Muscle of leg (tissue), 11 donors: Measurements from ENCODE around the gene MORC2. TPM values are rescaled to one million over a fixed set of nuclear protein-coding genes. Genes with fewer than 3 reads are reported as not detected.

Source experiments
- DNase-seq: peaks from one replicate; pipeline ENCODE4 v3.0.0; 2013
- H3K27ac ChIP-seq: one replicate; pipeline ENCODE4 v1.5.1; 2013; ENCODE audit warnings: mild to moderate bottlenecking, low read length, control low read depth
- H3K27me3 ChIP-seq: one replicate; pipeline ENCODE4 v1.6.1; 2013; ENCODE audit warnings: low read length; ENCODE audit not compliant: control insufficient read depth, insufficient read depth
- H3K36me3 ChIP-seq: one replicate; pipeline ENCODE4 v1.6.1; 2013; ENCODE audit warnings: low read length; ENCODE audit not compliant: control insufficient read depth, insufficient read depth
- H3K4me1 ChIP-seq: one replicate; pipeline ENCODE4 v1.6.1; 2013; ENCODE audit warnings: low read length; ENCODE audit not compliant: control insufficient read depth, insufficient read depth
- H3K4me3 ChIP-seq: one replicate; pipeline ENCODE4 v1.5.1; 2013; ENCODE audit warnings: low read length, control low read depth
- H3K9me3 ChIP-seq: replicated peaks from 2 replicates; pipeline ENCODE4 v1.6.1; 2013; ENCODE audit warnings: low read depth, low read length; ENCODE audit not compliant: control insufficient read depth
- WGBS: methylation state at CpG from one replicate; pipeline ENCODE4 v1.1.5; 2013; ENCODE audit warnings: missing lambda C conversion rate; ENCODE audit not compliant: insufficient coverage; 5-methylcytosine and 5-hydroxymethylcytosine counted together
- polyA plus RNA-seq, 8 donors: library from polyadenylated mRNA; unstranded; fragments of 120-200 nt; gene quantifications; one replicate each; pipeline versions ENCODE4 v1.2.1 to v1.2.3, GENCODE V29; 2013; ENCODE audit warnings: inconsistent platforms in 1 of 8, low replicate concordance in 1 of 8; ENCODE audit not compliant: insufficient read length in 8 of 8, insufficient read depth in 1 of 8
- total RNA-seq: library from RNA; stranded (reverse); fragments of 120-200 nt; gene quantifications from one replicate; pipeline ENCODE4 v1.2.4, GENCODE V29; 2013

MORC2 gene
- total and polyA plus RNA-seq, 9 donors: 16.6 to 26.8 (median 23.5) TPM

DNA sequence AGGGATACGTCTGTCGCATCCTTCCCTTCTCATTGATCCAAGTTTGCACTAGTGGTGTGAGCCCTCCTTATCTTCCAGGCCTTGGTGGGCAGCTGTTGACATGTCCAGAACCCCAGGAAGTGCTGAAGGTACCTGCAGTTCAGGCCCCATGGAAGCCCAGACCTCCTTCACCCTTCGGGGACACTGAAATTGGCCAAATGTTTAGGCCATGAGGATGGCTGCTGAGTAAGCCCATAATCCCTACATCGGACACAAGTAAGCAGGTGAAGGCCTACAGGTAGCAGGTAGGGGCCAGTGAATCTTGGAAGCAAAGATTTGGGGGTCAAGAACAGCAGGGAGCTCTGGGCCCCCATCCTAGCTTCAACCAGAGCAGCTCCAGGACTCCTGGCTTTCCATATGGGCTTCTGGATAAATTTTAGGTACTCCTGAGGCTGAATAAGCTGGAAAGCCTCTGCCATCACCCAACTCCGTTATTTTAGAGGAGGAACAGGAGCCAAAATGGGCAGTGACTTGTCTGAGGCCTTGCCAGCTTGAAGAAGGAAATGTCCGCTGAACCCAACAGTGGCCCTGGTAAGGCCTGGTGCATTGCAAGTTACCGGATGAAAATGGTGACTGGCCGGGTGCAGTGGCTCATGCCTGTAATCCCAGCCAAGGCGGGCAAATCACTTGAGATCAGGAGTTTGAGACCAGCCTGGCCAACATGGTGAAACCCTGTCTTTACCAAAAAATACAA is 45.2 kb downstream of the MORC2 start:
- no peak overlapping the region for H3K27ac ChIP-seq
- H3K36me3 ChIP-seq: peaks cover 29% of the 10 kb centered on the region
- peaks cover 4% of the 10 kb centered on the region for H3K27me3 ChIP-seq
- 84% methylated on average over 5 of the region's 9 CpGs for WGBS
- no peaks in the 10 kb centered on the region for H3K9me3 ChIP-seq
- no peaks in the 10 kb centered on the region for H3K4me1 ChIP-seq
- H3K4me3 ChIP-seq: no peak overlapping the region
- no peak for DNase-seq

DNA sequence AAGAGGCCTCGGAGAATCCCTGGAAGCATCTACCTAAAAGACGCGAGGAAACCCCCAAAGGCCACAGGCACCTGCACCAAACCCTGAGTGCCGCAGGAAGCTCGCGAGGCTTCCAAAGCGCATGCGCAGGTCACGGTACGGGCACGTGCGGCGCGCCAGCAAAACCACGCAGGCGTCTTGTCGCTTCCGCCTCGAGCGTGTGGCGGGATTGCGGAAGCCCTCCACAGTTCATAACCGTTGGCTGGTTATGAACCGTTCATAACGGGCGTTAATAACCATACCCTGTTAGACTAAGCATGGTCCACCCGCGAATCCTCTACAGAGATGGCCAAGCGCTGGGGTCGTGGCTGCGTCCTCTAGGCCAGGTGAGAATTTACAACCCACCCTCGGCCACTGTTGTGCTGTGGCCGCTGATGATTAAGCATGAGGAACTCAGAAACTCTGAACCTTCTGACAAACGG is 46.4 kb downstream of the MORC2 start:
- Histone ChIP-seq H3K27ac (no peak overlapping the region), H3K36me3 (peaks cover 17% of the 10 kb centered on the region), H3K4me1 (no peaks in the 10 kb centered on the region), H3K4me3 (peak overlapping the region; percentile 31), H3K27me3 (peaks cover 4% of the 10 kb centered on the region), H3K9me3 (no peaks in the 10 kb centered on the region)
- WGBS: 56% methylated on average over 34 of the region's 34 CpGs
- DNase-seq: peak; percentile 59

- Histone ChIP-seq H3K27me3 (peaks cover 4% of the 10 kb centered on the region), H3K27ac (no peak overlapping the region), H3K4me1 (no peaks in the 10 kb centered on the region), H3K36me3 (peaks cover 8% of the 10 kb centered on the region), H3K4me3 (no peak overlapping the region), H3K9me3 (no peaks in the 10 kb centered on the region)
- no CpG with 5 or more reads among the region's 6 CpGs for WGBS
- no peak for DNase-seq
Measured at GRCh38 chr22:30921108-30921507, 47.5 kb downstream of the MORC2 start.

GRCh38 chr22:30920407-30920806 is 48.2 kb downstream of the MORC2 start:
- Histone ChIP-seq H3K4me3 (no peak overlapping the region), H3K36me3 (peaks cover 1% of the 10 kb centered on the region), H3K27ac (no peak overlapping the region), H3K9me3 (peaks cover 3% of the 10 kb centered on the region), H3K27me3 (peaks cover 4% of the 10 kb centered on the region), H3K4me1 (no peaks in the 10 kb centered on the region)
- DNase-seq: peak; percentile 70
- 0% methylated on average over 4 of the region's 9 CpGs for WGBS

DNA sequence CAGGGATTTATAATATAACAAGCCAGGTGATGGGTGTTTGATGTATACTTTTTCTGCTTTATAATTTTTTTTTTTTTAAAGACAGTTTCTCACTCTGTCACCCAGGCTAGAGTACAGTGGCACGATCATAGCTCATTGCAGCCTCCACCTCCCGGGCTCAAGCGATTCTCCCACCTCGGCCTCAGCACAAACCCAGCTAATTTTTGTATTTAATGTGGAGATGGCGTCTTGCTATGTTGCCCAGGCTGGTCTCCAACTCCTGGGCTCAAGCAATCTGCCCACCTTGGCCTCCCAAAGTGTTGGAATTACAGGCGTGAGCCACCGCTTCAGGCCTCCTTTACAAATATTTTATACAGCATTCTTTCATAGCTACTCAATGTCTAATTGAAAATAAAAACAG is 48.6 kb downstream of the MORC2 start:
- DNase-seq: no peak
- Histone ChIP-seq H3K4me1 (no peaks in the 10 kb centered on the region), H3K4me3 (no peak overlapping the region), H3K27me3 (peaks cover 4% of the 10 kb centered on the region), H3K36me3 (no peaks in the 10 kb centered on the region), H3K27ac (no peak overlapping the region), H3K9me3 (peaks cover 3% of the 10 kb centered on the region)
- 100% methylated on average over 1 of the region's 7 CpGs for whole genome bisulfite sequencing

DNA sequence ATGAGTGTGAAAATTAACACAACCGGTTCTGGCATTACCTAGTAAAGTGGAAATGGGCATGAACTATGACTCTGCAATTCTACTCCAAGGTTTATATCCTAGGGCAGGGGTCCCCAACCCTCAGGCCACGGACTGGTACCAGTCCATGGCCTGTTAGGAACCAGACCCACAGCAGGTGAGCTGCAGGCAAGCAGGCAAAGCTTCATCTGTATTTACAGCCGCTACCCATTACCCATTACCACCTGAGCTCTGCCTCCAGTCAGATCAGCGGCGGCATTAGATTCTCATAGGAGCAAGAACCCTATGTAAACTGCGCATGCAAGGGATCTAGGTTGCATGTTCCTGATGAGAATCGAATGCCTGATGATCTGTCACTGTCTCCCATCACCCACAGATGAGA is 49.8 kb downstream of the MORC2 start:
- no peaks in the 10 kb centered on the region for H3K36me3 ChIP-seq
- DNase-seq: no peak
- WGBS: 90% methylated on average over 5 of the region's 7 CpGs
- peaks cover 4% of the 10 kb centered on the region for H3K27me3 ChIP-seq
- H3K4me1 ChIP-seq: no peaks in the 10 kb centered on the region
- H3K27ac ChIP-seq: no peak overlapping the region
- no peak overlapping the region for H3K4me3 ChIP-seq
- H3K9me3 ChIP-seq: peaks cover 3% of the 10 kb centered on the region

DNA sequence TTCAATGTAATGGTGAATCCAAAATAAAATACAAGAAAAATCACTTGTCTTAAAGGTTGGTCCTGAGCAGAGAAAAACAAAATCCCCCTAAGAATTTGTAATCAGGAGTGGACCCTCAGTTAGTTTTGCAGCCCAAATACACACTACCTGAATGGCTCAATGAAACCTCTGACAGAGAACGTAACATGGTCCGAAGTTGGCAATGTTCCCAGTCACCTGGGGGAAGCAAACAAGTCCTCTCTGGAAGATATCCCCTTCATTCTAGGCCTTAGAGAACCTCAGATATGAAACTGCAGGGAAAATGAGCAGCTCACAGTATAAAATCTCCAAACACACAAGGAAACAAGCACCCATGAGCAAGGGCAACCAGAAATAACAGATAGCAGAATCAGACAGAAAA is 58.2 kb downstream of the MORC2 start:
- Histone ChIP-seq H3K9me3 (no peaks in the 10 kb centered on the region), H3K36me3 (no peaks in the 10 kb centered on the region), H3K4me3 (no peak overlapping the region), H3K4me1 (no peaks in the 10 kb centered on the region), H3K27me3 (no peaks in the 10 kb centered on the region), H3K27ac (no peak overlapping the region)
- WGBS: no CpG with 5 or more reads among the region's 2 CpGs
- DNase-seq: no peak

GRCh38 chr22:30909306-30909705 is 59.3 kb downstream of the MORC2 start:
- 86% methylated on average over 3 of the region's 5 CpGs for WGBS
- Histone ChIP-seq H3K4me3 (no peak overlapping the region), H3K27ac (no peak overlapping the region), H3K27me3 (no peaks in the 10 kb centered on the region), H3K9me3 (no peaks in the 10 kb centered on the region), H3K4me1 (no peaks in the 10 kb centered on the region), H3K36me3 (no peaks in the 10 kb centered on the region)
- DNase-seq: no peak

DNA sequence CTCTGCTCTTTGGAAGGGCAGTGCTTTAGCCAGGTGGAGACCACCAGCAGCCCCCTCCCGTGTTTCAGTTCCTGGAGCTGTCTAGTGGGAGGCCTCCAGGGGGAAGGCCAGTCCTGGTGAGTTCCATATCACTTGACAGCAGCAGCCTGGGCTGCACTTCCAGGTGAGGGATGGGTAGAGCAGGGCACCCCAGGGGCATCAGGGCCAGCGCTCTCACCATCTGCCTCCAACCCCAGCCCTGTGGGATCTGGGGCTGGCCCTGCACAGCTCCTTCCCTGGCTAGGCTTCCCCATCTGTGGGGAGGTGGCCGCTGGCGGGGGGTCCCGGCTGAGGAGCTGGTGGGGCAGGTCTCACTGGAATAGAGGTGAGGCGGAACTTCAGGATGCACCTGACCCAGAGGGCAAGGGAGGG is 60.5 kb downstream of the MORC2 start:
- no peaks in the 10 kb centered on the region for H3K27me3 ChIP-seq
- WGBS: 67% methylated on average over 2 of the region's 6 CpGs
- H3K27ac ChIP-seq: no peak overlapping the region
- H3K9me3 ChIP-seq: no peaks in the 10 kb centered on the region
- H3K4me1 ChIP-seq: peaks cover 3% of the 10 kb centered on the region
- no peak for DNase-seq
- no peak overlapping the region for H3K4me3 ChIP-seq
- H3K36me3 ChIP-seq: no peaks in the 10 kb centered on the region

DNA sequence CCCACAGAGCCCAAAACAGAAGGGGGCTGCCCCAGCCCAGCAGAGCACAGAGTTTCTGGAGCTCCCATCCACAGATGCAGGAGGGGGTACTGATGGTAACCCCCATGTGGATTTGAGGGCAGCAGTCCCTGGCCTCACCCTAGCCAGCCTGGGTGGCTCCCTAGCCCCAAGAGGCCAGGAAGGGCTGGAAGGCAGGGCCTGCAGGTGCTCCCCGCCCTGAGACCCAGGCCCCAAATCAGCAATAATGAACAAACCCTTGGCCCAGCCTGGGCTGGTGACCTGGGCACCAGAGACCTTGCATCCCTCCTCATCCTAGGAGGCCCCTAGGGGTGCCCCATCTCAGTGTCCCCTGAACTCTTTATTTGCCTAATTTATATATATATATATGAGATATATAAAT is 61.6 kb downstream of the MORC2 start:
- no peaks in the 10 kb centered on the region for H3K27me3 ChIP-seq
- H3K27ac ChIP-seq: no peak overlapping the region
- DNase-seq: no peak
- no peak overlapping the region for H3K4me3 ChIP-seq
- 100% methylated on average over 1 of the region's 1 CpG for WGBS
- H3K9me3 ChIP-seq: no peaks in the 10 kb centered on the region
- H3K4me1 ChIP-seq: peaks cover 3% of the 10 kb centered on the region
- H3K36me3 ChIP-seq: no peaks in the 10 kb centered on the region

DNA sequence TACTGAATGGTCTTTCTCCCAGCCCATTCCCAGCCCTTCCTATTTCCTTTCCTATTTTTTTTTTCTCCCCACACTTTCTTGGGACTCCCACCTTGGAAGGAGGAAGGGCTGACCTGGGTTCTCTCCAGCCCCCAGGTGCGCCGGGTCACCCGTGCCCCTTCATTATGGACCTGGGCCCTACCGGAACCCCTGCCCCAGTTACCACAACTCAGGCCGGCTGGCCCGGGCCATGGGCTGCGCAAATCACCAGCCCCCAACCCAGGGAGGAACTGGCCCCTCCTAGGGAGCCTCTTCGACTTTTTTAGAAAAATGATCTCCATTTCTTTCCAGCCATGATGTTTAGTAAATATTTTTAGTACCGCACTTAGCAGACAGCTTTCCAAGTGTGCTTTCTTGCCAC is 62.2 kb downstream of the MORC2 start:
- no peak for DNase-seq
- Histone ChIP-seq H3K27me3 (no peaks in the 10 kb centered on the region), H3K4me3 (no peak overlapping the region), H3K27ac (no peak overlapping the region), H3K36me3 (no peaks in the 10 kb centered on the region), H3K9me3 (no peaks in the 10 kb centered on the region), H3K4me1 (peaks cover 3% of the 10 kb centered on the region)
- WGBS: 90% methylated on average over 2 of the region's 9 CpGs
